Right lung (tissue), 5 donors: ENCODE measurements around the gene CNDP1. TPM values are rescaled to one million over a fixed set of nuclear protein-coding genes. Genes with fewer than 3 reads are reported as not detected.

Source experiments
- DNase-seq, 2 donors: peaks; one replicate each; pipeline ENCODE4 v3.0.0-alpha.2; 2013
- polyA plus RNA-seq, 5 donors: library from polyadenylated mRNA; unstranded; fragments of 120-200 nt; gene quantifications; one replicate each; pipeline versions ENCODE4 v1.2.1 to v1.2.3, GENCODE V29; 2013; ENCODE audit warnings: inconsistent platforms in 1 of 5, low replicate concordance in 1 of 5; ENCODE audit not compliant: insufficient read length in 5 of 5, insufficient read depth in 1 of 5

The CNDP1 gene
- polyA plus RNA-seq, 5 donors, result 0.28 to 0.69 (median 0.47) TPM

- DNase-seq, result no peak
These were observed 45.3 kb downstream of the CNDP1 start for GRCh38 chr18:74579496-74580065.

- DNase-seq, result no peak
These were observed 48.3 kb downstream of the CNDP1 start for GRCh38 chr18:74582642-74583041.

GRCh38 chr18:74587441-74587840, 53.1 kb downstream of the CNDP1 start:
- no peak for DNase-seq

- no peak for DNase-seq
These were observed 54.7 kb downstream of the CNDP1 start for GRCh38 chr18:74589021-74589420.

- DNase-seq, result no peak
These were observed 55.5 kb downstream of the CNDP1 start for GRCh38 chr18:74589811-74590210.

GRCh38 chr18:74590671-74591070, 56.4 kb downstream of the CNDP1 start:
- no peak for DNase-seq

GRCh38 chr18:74595431-74595830, 61.1 kb downstream of the CNDP1 start:
- DNase-seq, result no peak

- DNase-seq, result no peak
These were observed 62.8 kb downstream of the CNDP1 start for GRCh38 chr18:74597034-74597661.

- peak; percentile 93 to 94 for DNase-seq
These were observed 63.5 kb downstream of the CNDP1 start, which contains the start of gene ZNF407 for GRCh38 chr18:74597662-74598349. TSS of gene ZNF407 (plus strand) at chr18:74597870. CDS start at chr18:74631020, 33,150 bp downstream.

GRCh38 chr18:74598350-74599001, 64.2 kb downstream of the CNDP1 start:
- DNase-seq, result peak; percentile 45 to 67

- no peak for DNase-seq
These were observed 70.1 kb downstream of the CNDP1 start for GRCh38 chr18:74604361-74604760.

GRCh38 chr18:74604774-74605173, 70.5 kb downstream of the CNDP1 start:
- no peak for DNase-seq

- no peak for DNase-seq
These were observed 74.4 kb downstream of the CNDP1 start for GRCh38 chr18:74608681-74609080.

GRCh38 chr18:74609535-74609934, 75.2 kb downstream of the CNDP1 start:
- no peak for DNase-seq

- no peak for DNase-seq
These were observed 75.8 kb downstream of the CNDP1 start for GRCh38 chr18:74610051-74610615.

GRCh38 chr18:74610860-74611259, 76.6 kb downstream of the CNDP1 start:
- no peak for DNase-seq

- DNase-seq, result no peak
These were observed 77.5 kb downstream of the CNDP1 start for GRCh38 chr18:74611765-74612164.

GRCh38 chr18:74613381-74613780, 79.1 kb downstream of the CNDP1 start:
- no peak for DNase-seq

- DNase-seq, result no peak
These were observed 82.2 kb downstream of the CNDP1 start for GRCh38 chr18:74616494-74616893.

GRCh38 chr18:74617486-74617885, 83.2 kb downstream of the CNDP1 start:
- DNase-seq, result no peak

GRCh38 chr18:74622072-74622471, 87.8 kb downstream of the CNDP1 start:
- DNase-seq, result no peak
